ENCODE data around the gene NECTIN1. TPM values are rescaled to one million over a fixed set of nuclear protein-coding genes. Genes with fewer than 3 reads are reported as not detected.
A peak's percentile ranks its signal among the peaks of the same experiment; 100 is the strongest.

Gene NECTIN1
- total RNA-seq, 1 donor from 2014 or later, result 85.3 TPM

DNA sequence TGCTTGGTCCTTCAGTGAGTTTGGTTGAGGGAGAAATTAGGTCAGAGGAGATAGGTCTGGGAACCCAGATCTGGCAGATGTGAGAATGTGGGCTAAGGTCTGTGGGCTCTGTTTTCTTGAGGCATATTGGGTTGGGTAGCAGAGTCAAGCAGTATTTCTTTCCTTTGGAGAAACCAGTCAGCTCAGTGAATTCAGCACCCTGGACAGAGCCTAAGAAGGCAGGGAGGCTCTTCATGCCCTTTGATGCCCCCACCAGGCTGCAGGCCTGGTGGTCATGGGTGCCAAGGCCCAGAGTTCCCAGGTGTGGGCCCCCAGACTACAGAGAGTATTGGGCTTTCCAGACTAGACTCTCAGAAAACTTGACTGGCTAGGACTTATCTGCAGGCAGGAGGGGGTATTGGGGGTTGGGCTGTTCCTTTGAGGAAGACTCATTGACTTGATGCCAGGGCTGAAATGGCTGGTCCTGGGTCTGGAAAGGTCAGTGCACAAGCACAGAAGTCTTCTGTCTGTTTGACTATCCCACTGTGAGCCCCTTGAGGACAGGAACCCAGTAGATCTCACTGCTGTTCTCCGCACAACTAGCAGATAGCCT lies 45.3 kb upstream of the NECTIN1 start:
- H3K4me3 ChIP-seq (ENCODE audit: low read depth, low read length), result no peak overlapping the region
- FAIRE-seq, result no peak
- H3K36me3 ChIP-seq (ENCODE audit: control insufficient read depth, insufficient read depth, low read length), result no peaks in the 10 kb centered on the region
- TF ChIP-seq, protein P1, sequence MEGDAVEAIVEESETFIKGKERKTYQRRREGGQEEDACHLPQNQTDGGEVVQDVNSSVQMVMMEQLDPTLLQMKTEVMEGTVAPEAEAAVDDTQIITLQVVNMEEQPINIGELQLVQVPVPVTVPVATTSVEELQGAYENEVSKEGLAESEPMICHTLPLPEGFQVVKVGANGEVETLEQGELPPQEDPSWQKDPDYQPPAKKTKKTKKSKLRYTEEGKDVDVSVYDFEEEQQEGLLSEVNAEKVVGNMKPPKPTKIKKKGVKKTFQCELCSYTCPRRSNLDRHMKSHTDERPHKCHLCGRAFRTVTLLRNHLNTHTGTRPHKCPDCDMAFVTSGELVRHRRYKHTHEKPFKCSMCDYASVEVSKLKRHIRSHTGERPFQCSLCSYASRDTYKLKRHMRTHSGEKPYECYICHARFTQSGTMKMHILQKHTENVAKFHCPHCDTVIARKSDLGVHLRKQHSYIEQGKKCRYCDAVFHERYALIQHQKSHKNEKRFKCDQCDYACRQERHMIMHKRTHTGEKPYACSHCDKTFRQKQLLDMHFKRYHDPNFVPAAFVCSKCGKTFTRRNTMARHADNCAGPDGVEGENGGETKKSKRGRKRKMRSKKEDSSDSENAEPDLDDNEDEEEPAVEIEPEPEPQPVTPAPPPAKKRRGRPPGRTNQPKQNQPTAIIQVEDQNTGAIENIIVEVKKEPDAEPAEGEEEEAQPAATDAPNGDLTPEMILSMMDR (IDR thresholded peaks at IDR 0.05; ENCODE audit: insufficient read depth, low read length, severe bottlenecking), result no peak
- peaks cover 2% of the 10 kb centered on the region for H3K27me3 ChIP-seq (ENCODE audit: control insufficient read depth, insufficient read depth, low read length)
- peak; percentile 13 for DNase-seq (ENCODE audit: low read depth)

DNA sequence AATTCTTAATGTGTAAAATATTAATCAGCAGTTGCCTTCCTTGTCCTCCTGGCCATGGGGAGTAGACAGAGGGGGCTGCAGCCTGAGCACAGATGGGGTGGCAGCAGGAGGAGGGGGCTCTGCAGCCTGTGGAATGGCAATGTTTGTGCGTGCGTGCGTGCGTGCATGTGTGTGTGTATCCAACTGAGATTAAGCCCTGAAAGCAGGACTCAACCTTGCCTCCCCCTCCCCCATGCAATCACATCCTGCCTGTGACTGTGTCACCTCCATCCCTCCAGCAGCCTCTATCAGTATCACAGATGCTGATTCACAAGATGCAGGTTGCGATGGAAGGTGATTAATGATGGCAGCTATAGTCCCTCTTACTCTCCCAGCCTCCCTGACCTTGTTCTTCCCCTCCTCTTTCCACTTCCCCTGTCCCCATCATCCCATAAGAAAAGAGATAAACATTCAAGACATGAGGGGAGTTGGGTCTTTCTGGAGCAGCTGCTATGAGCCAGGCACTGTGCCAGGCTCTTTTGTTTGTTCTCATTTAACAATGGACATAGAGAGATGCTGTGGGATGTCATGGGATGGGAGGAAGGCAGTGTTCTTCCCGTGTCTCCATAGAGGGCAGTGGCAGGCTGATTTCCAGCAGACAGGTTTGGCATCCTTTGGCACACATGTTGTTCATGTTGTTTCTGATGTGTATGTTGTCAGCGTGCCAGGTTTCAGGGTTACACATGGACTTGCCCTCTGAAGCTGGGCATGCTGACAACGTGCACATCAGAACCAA lies 43.8 kb upstream of the NECTIN1 start:
- TF ChIP-seq, protein P1 (IDR thresholded peaks at IDR 0.05; ENCODE audit: insufficient read depth, low read length, severe bottlenecking), result no peak
- DNase-seq (ENCODE audit: low read depth) (no peak), FAIRE-seq (peak; percentile 75)
- no peak overlapping the region for H3K4me3 ChIP-seq (ENCODE audit: low read depth, low read length)
- H3K36me3 ChIP-seq (ENCODE audit: control insufficient read depth, insufficient read depth, low read length), result no peaks in the 10 kb centered on the region
- no peaks in the 10 kb centered on the region for H3K27me3 ChIP-seq (ENCODE audit: control insufficient read depth, insufficient read depth, low read length)

DNA sequence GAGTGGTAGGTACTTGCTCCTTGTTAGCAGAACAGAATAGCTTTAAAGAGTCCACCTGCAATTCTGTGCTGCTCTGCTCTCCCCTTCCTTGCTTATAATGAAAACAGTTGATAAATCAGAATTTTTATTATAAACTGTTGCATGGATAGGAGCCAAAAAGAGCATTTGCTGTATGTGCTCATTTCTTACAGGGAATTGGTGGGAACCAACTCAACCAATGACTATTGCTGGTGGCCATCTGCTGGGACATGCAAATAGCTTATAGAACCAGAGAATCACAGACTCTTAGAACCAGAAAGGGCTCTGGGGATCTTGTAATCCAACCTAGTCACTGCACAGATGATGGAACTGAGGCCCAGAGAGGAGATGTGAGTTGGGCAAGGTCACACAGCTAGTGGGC lies 43.1 kb upstream of the NECTIN1 start:
- no peak for FAIRE-seq
- H3K27me3 ChIP-seq (ENCODE audit: control insufficient read depth, insufficient read depth, low read length), result no peaks in the 10 kb centered on the region

DNA sequence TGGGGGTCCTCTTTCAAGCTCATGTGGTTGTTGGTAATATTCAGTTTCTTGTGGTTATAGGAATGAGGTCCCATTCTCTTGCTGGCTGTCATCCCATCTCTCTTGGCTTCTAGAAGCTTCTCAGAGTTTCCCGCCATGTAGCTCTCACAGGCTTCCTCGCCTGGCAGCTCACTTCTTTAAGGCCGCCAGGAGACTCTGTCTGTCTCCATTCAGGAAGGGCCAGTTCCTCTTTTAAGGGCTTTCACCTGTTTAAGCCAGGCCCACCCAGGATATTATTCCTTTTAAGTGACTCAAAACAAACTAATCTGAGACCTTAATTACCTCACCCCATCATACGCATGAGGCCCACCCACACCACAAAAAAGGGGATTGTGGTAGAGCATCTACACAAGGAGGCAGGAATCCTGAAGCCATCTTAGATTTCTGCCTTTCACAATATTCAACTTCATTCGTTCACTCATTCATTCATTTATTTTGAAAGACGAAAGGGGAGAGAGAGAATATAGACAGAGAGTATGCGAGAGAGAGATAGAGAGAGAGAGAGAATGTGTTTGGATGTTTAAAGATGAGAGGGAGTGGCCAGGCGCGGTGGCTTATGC lies 42.3 kb upstream of the NECTIN1 start:
- no peak overlapping the region for H3K4me3 ChIP-seq (ENCODE audit: low read depth, low read length)
- no peak for FAIRE-seq
- H3K27me3 ChIP-seq (ENCODE audit: control insufficient read depth, insufficient read depth, low read length), result no peaks in the 10 kb centered on the region
- no peaks in the 10 kb centered on the region for H3K36me3 ChIP-seq (ENCODE audit: control insufficient read depth, insufficient read depth, low read length)
- TF ChIP-seq, protein P1 (IDR thresholded peaks at IDR 0.05; ENCODE audit: insufficient read depth, low read length, severe bottlenecking), result no peak
- DNase-seq (ENCODE audit: low read depth), result no peak

More for the DNA sequence above, 43.1 kb upstream of the NECTIN1 start:
- Histone ChIP-seq H3K4me3 (ENCODE audit: low read depth, low read length) (no peak overlapping the region), H3K36me3 (ENCODE audit: control insufficient read depth, insufficient read depth, low read length) (no peaks in the 10 kb centered on the region)
- TF ChIP-seq, protein P1 (IDR thresholded peaks at IDR 0.05; ENCODE audit: insufficient read depth, low read length, severe bottlenecking), result no peak
- no peak for DNase-seq (ENCODE audit: low read depth)

DNA sequence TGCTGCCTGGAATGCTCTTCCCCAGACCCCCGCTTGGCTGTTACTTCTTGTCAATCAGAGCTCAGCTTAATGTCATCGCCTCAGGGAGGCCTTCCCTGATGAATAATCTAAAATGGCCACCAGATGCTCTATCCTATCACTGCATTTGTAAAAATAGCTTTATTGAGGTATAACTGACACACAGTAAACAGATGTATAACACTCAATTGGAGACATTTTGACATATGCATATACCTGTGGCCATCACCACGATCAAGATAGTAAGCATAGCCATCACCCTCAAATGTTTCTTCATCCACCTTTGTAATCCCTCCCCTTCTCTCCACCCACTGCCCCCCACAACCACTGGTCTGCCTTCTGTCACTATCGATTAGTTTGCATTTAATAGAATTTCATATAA lies 36.6 kb upstream of the NECTIN1 start:
- TF ChIP-seq, protein P1 (IDR thresholded peaks at IDR 0.05; ENCODE audit: insufficient read depth, low read length, severe bottlenecking), result no peak
- DNase-seq (ENCODE audit: low read depth), result no peak
- H3K4me3 ChIP-seq (ENCODE audit: low read depth, low read length), result no peak overlapping the region
- H3K27me3 ChIP-seq (ENCODE audit: control insufficient read depth, insufficient read depth, low read length), result peaks cover 2% of the 10 kb centered on the region
- FAIRE-seq, result no peak
- no peaks in the 10 kb centered on the region for H3K36me3 ChIP-seq (ENCODE audit: control insufficient read depth, insufficient read depth, low read length)
